ENCODE data around the gene RAB3C. TPM values are rescaled to one million over a fixed set of nuclear protein-coding genes. Genes with fewer than 3 reads are reported as not detected.

The RAB3C gene
- total and polyA plus RNA-seq, 2 experiments from 2014 or later, result 15.0 to 30.6 TPM

GRCh38 chr5:58548068-58548467, 34.8 kb upstream of the RAB3C start:
- Mint-ChIP-seq H3K27ac (no peak overlapping the region), H3K27me3 (ENCODE audit: insufficient read depth, low read depth, poor library complexity) (no peaks in the 10 kb centered on the region), H3K9me3 (peaks cover 10% of the 10 kb centered on the region), H3K4me1 (no peaks in the 10 kb centered on the region; the same call in 2 of the 3 replicates), H3K4me3 (no peak overlapping the region), H3K36me3 (ENCODE audit: low read depth) (peaks cover 10% of the 10 kb centered on the region; the same call in 2 of the 3 replicates)
- Histone ChIP-seq H3K4me3 (no peak overlapping the region), H3K9me2 (ENCODE audit: insufficient read depth) (peaks cover 10% of the 10 kb centered on the region), H3K4me1 (ENCODE audit: insufficient read depth) (no peaks in the 10 kb centered on the region), H3K27ac (ENCODE audit: low read depth) (no peak overlapping the region), H4K20me1 (replicated peaks; ENCODE audit: insufficient read depth) (no peaks in the 10 kb centered on the region), H3K79me2 (replicated peaks; ENCODE audit: insufficient read depth) (no peaks in the 10 kb centered on the region), H3F3A (replicated peaks; ENCODE audit: low read depth) (no peaks in the 10 kb centered on the region), H3K27me3 (ENCODE audit: insufficient read depth) (no peaks in the 10 kb centered on the region), H3K4me2 (no peak overlapping the region), H3K36me3 (ENCODE audit: insufficient read depth) (no peaks in the 10 kb centered on the region), H2AFZ (no peak overlapping the region)
- ATAC-seq, result no peak
- DNase-seq (ENCODE audit: low spot score), result no peak
- TF ChIP-seq CREB1 (CRISPR knock-in tag; IDR thresholded peaks at IDR 0.05; ENCODE audit: low read depth), result no peak
- TF ChIP-seq NANOG (IDR thresholded peaks at IDR 0.05; ENCODE audit: borderline replicate concordance), result no peak
- no peak for TF ChIP-seq REST (IDR thresholded peaks at IDR 0.05; ENCODE audit: unreplicated experiment)
- TF ChIP-seq ZNF331 (CRISPR knock-in tag; IDR thresholded peaks at IDR 0.05; ENCODE audit: low read depth), result no peak
- TF ChIP-seq ZNF114 (CRISPR knock-in tag; IDR thresholded peaks at IDR 0.05), result no peak
- TF ChIP-seq JUNB (IDR thresholded peaks at IDR 0.05; ENCODE audit: unreplicated experiment), result no peak
- no peak for TF ChIP-seq EZH2phosphoT487 (IDR thresholded peaks at IDR 0.05; ENCODE audit: unreplicated experiment)
- no peak for TF ChIP-seq POLR2AphosphoS5 (IDR thresholded peaks at IDR 0.05; ENCODE audit: low read depth)
- TF ChIP-seq STAT1 (IDR thresholded peaks at IDR 0.05; ENCODE audit: unreplicated experiment), result no peak
- no peak for TF ChIP-seq CTCF (conservative IDR thresholded peaks at IDR 0.05; ENCODE audit: low read depth in 2 of 2)
- no peak for TF ChIP-seq ZNF462 (CRISPR knock-in tag; IDR thresholded peaks at IDR 0.05)
- no peak for TF ChIP-seq EZH2 (IDR thresholded peaks at IDR 0.05; ENCODE audit: low read depth, unreplicated experiment)
